B cell (primary cell): ENCODE measurements around the gene XRCC1.

ENCODE experiments used
- EZH2 ChIP-seq: IDR thresholded peaks from 2 replicates; pipeline ENCODE4 v1.6.1; 2012; ENCODE audit warnings: borderline replicate concordance, low read depth, mild to moderate bottlenecking, moderate library complexity, low read length; ENCODE audit not compliant: insufficient read depth, poor library complexity, severe bottlenecking
- TF ChIP-seq, protein P1 (sequence below): fragments of 200-600 bp; IDR thresholded peaks from one replicate; pipeline ENCODE4 v1.8.0; 2022; ENCODE audit warnings: antibody characterized with exemption, mild to moderate bottlenecking

- TF ChIP-seq, protein P1, sequence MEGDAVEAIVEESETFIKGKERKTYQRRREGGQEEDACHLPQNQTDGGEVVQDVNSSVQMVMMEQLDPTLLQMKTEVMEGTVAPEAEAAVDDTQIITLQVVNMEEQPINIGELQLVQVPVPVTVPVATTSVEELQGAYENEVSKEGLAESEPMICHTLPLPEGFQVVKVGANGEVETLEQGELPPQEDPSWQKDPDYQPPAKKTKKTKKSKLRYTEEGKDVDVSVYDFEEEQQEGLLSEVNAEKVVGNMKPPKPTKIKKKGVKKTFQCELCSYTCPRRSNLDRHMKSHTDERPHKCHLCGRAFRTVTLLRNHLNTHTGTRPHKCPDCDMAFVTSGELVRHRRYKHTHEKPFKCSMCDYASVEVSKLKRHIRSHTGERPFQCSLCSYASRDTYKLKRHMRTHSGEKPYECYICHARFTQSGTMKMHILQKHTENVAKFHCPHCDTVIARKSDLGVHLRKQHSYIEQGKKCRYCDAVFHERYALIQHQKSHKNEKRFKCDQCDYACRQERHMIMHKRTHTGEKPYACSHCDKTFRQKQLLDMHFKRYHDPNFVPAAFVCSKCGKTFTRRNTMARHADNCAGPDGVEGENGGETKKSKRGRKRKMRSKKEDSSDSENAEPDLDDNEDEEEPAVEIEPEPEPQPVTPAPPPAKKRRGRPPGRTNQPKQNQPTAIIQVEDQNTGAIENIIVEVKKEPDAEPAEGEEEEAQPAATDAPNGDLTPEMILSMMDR, result no peak
- no peak for TF ChIP-seq EZH2
Observed at GRCh38 chr19:43562226-43562697, 13.1 kb downstream of the XRCC1 start.
